BLaER1 treated with 17β-estradiol and CSF1 and Interleukin-3, amounts not matched to agents 10 nM and 100 nM (cell line): ENCODE measurements around the gene PIK3R3.

Experiments
- H3K27ac ChIP-seq, 11 experiments: shearing (Covaris generic); formaldehyde crosslinking; 2 replicates each; pipeline ENCODE4 v1.8.1; 2022
- H3K27me3 ChIP-seq, 11 experiments: shearing (Covaris generic); formaldehyde crosslinking; 2 replicates each; pipeline ENCODE4 v1.8.1; 2022
- H3K36me3 ChIP-seq, 11 experiments: shearing (Covaris generic); formaldehyde crosslinking; 2 replicates each; pipeline ENCODE4 v1.8.1; 2022
- H3K4me1 ChIP-seq, 10 experiments: shearing (Covaris generic); formaldehyde crosslinking; 2 replicates each; pipeline ENCODE4 v1.8.1; 2022
- H3K4me2 ChIP-seq, 11 experiments: shearing (Covaris generic); formaldehyde crosslinking; 2 replicates each; pipeline ENCODE4 v1.8.1; 2022
- H3K4me3 ChIP-seq, 10 experiments: shearing (Covaris generic); formaldehyde crosslinking; 2 replicates each; pipeline ENCODE4 v1.8.1; 2022
- H3K9ac ChIP-seq, 11 experiments: shearing (Covaris generic); formaldehyde crosslinking; 2 replicates each; pipeline ENCODE4 v1.8.1; 2022
- H3K9me3 ChIP-seq, 11 experiments: shearing (Covaris generic); formaldehyde crosslinking; replicated peaks in 1 of 11; 2 replicates each; pipeline ENCODE4 v1.8.1; 2022
- H4K20me1 ChIP-seq, 11 experiments: shearing (Covaris generic); formaldehyde crosslinking; 2 replicates each; pipeline ENCODE4 v1.8.1; 2022
- Cebpa-rat ChIP-seq, 11 experiments: shearing (Covaris generic); IDR thresholded peaks; 2 replicates each; pipeline ENCODE4 v1.8.1; 2022

Gene PIK3R3

GRCh38 chr1:46008585-46008984 is 123.8 kb downstream of the PIK3R3 start:
- no peaks in the 10 kb centered on the region for H3K27me3 ChIP-seq
- no peaks in the 10 kb centered on the region; a peak in 1 of 22 replicates for H3K9me3 ChIP-seq
- H3K9ac ChIP-seq: no peak overlapping the region
- no peak overlapping the region for H3K27ac ChIP-seq
- H4K20me1 ChIP-seq: no peaks in the 10 kb centered on the region
- no peaks in the 10 kb centered on the region for H3K4me1 ChIP-seq
- H3K4me3 ChIP-seq: no peak overlapping the region
- peaks cover 74 to 97% (median 87%) of the 10 kb centered on the region in 11 experiments for H3K36me3 ChIP-seq
- no peak overlapping the region for H3K4me2 ChIP-seq
- no peak for TF ChIP-seq Cebpa-rat (IDR thresholded peaks at IDR 0.05)

DNA sequence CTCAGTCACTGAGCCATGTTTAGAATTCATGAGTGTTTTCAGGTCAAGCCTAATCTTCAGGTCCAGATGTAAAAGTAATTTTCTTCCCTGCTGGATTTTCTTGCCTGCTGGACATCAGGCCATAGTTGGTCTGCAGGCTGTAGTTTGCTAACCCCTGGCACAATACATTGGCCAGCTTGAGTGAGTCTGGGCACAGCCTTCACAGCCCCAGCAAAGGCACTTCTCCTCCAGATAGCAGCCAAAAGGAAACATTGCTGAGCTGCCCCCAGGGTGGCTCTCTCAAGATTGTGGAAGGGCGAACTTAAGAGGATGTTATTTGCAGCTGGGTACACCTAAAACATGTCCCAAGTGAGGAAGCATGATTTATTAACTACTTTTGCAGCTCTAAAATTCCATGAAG is 126.8 kb downstream of the PIK3R3 start:
- Histone ChIP-seq H4K20me1 (no peaks in the 10 kb centered on the region), H3K27me3 (no peaks in the 10 kb centered on the region), H3K36me3 (peaks cover 57 to 96% (median 69%) of the 10 kb centered on the region in 11 experiments), H3K4me3 (no peak overlapping the region), H3K9ac (no peak overlapping the region), H3K27ac (no peak overlapping the region), H3K4me2 (no peak overlapping the region), H3K9me3 (no peaks in the 10 kb centered on the region), H3K4me1 (peaks cover 0 to 13% (median 0%) of the 10 kb centered on the region in 10 experiments; a peak in 3 of 20 replicates)
- no peak for TF ChIP-seq Cebpa-rat (IDR thresholded peaks at IDR 0.05)

- Histone ChIP-seq H3K9me3 (no peaks in the 10 kb centered on the region), H3K4me2 (no peak overlapping the region), H3K4me1 (peaks cover 0 to 14% (median 0%) of the 10 kb centered on the region in 10 experiments; a peak in 3 of 20 replicates), H3K27ac (no peak overlapping the region), H3K27me3 (no peaks in the 10 kb centered on the region), H3K36me3 (peaks cover 46 to 96% (median 69%) of the 10 kb centered on the region in 11 experiments), H3K4me3 (no peak overlapping the region), H4K20me1 (no peaks in the 10 kb centered on the region), H3K9ac (no peak overlapping the region)
- TF ChIP-seq Cebpa-rat (IDR thresholded peaks at IDR 0.05): no peak
These were observed 127.9 kb downstream of the PIK3R3 start for GRCh38 chr1:46004492-46004891.

GRCh38 chr1:46003315-46003714 is 129.1 kb downstream of the PIK3R3 start:
- no peak overlapping the region for H3K4me2 ChIP-seq
- H3K9ac ChIP-seq: no peak overlapping the region
- H3K36me3 ChIP-seq: peaks cover 40 to 96% (median 64%) of the 10 kb centered on the region in 11 experiments
- no peak overlapping the region for H3K27ac ChIP-seq
- no peaks in the 10 kb centered on the region for H4K20me1 ChIP-seq
- peaks cover 0 to 14% (median 0%) of the 10 kb centered on the region in 10 experiments; a peak in 3 of 20 replicates for H3K4me1 ChIP-seq
- H3K9me3 ChIP-seq: no peaks in the 10 kb centered on the region
- no peak for TF ChIP-seq Cebpa-rat (IDR thresholded peaks at IDR 0.05)
- no peaks in the 10 kb centered on the region for H3K27me3 ChIP-seq
- no peak overlapping the region for H3K4me3 ChIP-seq

GRCh38 chr1:46002551-46003150 is 129.8 kb downstream of the PIK3R3 start:
- Histone ChIP-seq H3K27me3 (no peaks in the 10 kb centered on the region), H4K20me1 (no peaks in the 10 kb centered on the region), H3K4me3 (no peak overlapping the region), H3K4me1 (peaks cover 0 to 14% (median 0%) of the 10 kb centered on the region in 10 experiments; a peak in 3 of 20 replicates), H3K27ac (no peak overlapping the region), H3K4me2 (no peak overlapping the region), H3K9me3 (no peaks in the 10 kb centered on the region), H3K36me3 (peaks cover 34 to 96% (median 57%) of the 10 kb centered on the region in 11 experiments), H3K9ac (no peak overlapping the region)
- TF ChIP-seq Cebpa-rat (IDR thresholded peaks at IDR 0.05): no peak

GRCh38 chr1:46001081-46001785 is 131.2 kb downstream of the PIK3R3 start:
- Histone ChIP-seq H3K4me2 (peak overlapping the region in 2 of 11 experiments; percentile 24 to 45; a peak in 3 of 22 replicates), H3K9me3 (no peaks in the 10 kb centered on the region), H3K4me1 (peaks cover 0 to 14% (median 0%) of the 10 kb centered on the region in 10 experiments; a peak in 3 of 20 replicates), H3K4me3 (no peak overlapping the region), H3K9ac (no peak overlapping the region), H3K27ac (no peak overlapping the region), H3K27me3 (no peaks in the 10 kb centered on the region), H4K20me1 (no peaks in the 10 kb centered on the region), H3K36me3 (peaks cover 20 to 83% (median 43%) of the 10 kb centered on the region in 11 experiments)
- TF ChIP-seq Cebpa-rat (IDR thresholded peaks at IDR 0.05): no peak

- no peaks in the 10 kb centered on the region for H3K27me3 ChIP-seq
- no peak overlapping the region for H3K4me2 ChIP-seq
- H3K27ac ChIP-seq: no peak overlapping the region
- no peak overlapping the region for H3K4me3 ChIP-seq
- peaks cover 0 to 14% (median 0%) of the 10 kb centered on the region in 10 experiments; a peak in 3 of 20 replicates for H3K4me1 ChIP-seq
- H3K9me3 ChIP-seq: no peaks in the 10 kb centered on the region; a peak in 1 of 22 replicates
- no peaks in the 10 kb centered on the region for H4K20me1 ChIP-seq
- no peak overlapping the region for H3K9ac ChIP-seq
- no peak for TF ChIP-seq Cebpa-rat (IDR thresholded peaks at IDR 0.05)
- H3K36me3 ChIP-seq: peaks cover 10 to 66% (median 29%) of the 10 kb centered on the region in 11 experiments; a peak in 19 of 22 replicates
These were observed 132.9 kb downstream of the PIK3R3 start for GRCh38 chr1:45999507-45999906.

DNA sequence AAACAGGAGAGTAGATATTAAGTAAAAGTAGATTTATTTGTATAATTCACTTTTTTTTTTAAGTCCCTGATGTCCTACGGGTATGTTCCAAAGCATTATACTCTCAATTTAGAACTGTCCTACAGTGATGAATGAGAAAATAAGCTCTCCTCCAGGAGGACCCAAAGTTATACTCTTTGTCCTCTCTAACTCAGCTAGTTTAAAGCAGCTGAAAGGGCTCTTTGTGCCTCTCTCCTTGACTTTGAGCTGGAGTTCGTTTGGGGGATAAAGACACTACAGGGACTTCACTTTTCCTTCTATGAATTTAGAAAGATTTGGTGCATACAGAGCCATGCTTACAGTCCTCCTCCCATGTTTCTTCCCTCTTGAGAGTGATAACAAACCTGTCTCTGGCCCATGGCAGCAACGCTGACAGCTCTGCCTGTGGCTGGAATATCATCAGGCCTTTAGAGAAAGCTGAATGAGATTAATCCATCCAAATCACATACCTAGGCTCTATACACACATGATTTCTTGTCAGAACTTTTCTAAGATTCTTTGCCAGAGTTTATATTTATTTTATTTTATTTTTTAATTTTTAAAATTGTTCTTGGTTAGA is 134.3 kb downstream of the PIK3R3 start:
- Histone ChIP-seq H3K4me3 (no peak overlapping the region), H3K9ac (no peak overlapping the region)

GRCh38 chr1:45995298-45995697 is 137.1 kb downstream of the PIK3R3 start:
- H3K27me3 ChIP-seq: no peaks in the 10 kb centered on the region
- no peaks in the 10 kb centered on the region for H4K20me1 ChIP-seq
- no peak overlapping the region for H3K9ac ChIP-seq
- no peak overlapping the region for H3K4me2 ChIP-seq
- H3K36me3 ChIP-seq: peaks cover 9 to 30% (median 18%) of the 10 kb centered on the region in 11 experiments; a peak in 18 of 22 replicates
- TF ChIP-seq Cebpa-rat (IDR thresholded peaks at IDR 0.05): no peak
- no peak overlapping the region for H3K27ac ChIP-seq
- H3K9me3 ChIP-seq: peaks cover 0 to 11% (median 6%) of the 10 kb centered on the region in 11 experiments; a peak in 12 of 22 replicates
- H3K4me3 ChIP-seq: no peak overlapping the region
- peaks cover 0 to 5% (median 0%) of the 10 kb centered on the region in 10 experiments; a peak in 7 of 20 replicates for H3K4me1 ChIP-seq

More for the DNA sequence above, 134.3 kb downstream of the PIK3R3 start:
- H3K27ac ChIP-seq: no peak overlapping the region
- H3K4me2 ChIP-seq: no peak overlapping the region
- H3K27me3 ChIP-seq: no peaks in the 10 kb centered on the region
- H3K4me1 ChIP-seq: peaks cover 0 to 14% (median 0%) of the 10 kb centered on the region in 10 experiments; a peak in 3 of 20 replicates
- TF ChIP-seq Cebpa-rat (IDR thresholded peaks at IDR 0.05): no peak
- peaks cover 7 to 54% (median 28%) of the 10 kb centered on the region in 11 experiments; a peak in 19 of 22 replicates for H3K36me3 ChIP-seq
- H4K20me1 ChIP-seq: no peaks in the 10 kb centered on the region
- H3K9me3 ChIP-seq: no peaks in the 10 kb centered on the region; a peak in 2 of 22 replicates
